ENCODE results near the gene DDX51. TPM values are rescaled to one million over a fixed set of nuclear protein-coding genes. Genes with fewer than 3 reads are reported as not detected.

The DDX51 gene
- total and polyA plus RNA-seq, 2 experiments from 2014 or later: 6.8 to 16.1 TPM

DNA sequence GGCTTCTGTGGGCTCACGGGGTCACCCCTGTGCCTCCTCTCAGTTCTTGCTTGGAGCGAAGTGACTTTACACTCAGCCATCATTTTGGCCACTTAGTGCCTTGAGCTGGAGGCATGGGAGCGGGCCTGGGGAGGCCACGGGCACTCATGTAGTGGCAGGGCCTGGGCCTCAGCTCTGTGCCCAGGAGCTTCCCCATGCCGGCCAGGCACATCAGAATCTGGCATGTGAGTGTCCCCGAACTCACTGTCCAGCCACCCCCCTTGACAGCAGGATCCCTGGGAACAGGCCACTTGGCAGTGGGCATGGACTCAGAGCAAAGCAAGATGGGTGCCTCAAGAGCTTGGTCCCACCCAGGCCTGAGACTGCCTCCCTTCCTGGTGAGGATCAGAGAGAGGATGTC lies 29.5 kb downstream of the DDX51 start:
- Histone ChIP-seq H3K4me1 (ENCODE audit: insufficient read depth) (no peaks in the 10 kb centered on the region), H4K20me1 (ENCODE audit: insufficient read depth, poor library complexity, severe bottlenecking) (no peaks in the 10 kb centered on the region), H3K9me3 (ENCODE audit: low read depth) (no peaks in the 10 kb centered on the region), H3K27me3 (no peaks in the 10 kb centered on the region), H2AFZ (no peak overlapping the region), H3K79me2 (no peaks in the 10 kb centered on the region), H3K36me3 (replicated peaks; ENCODE audit: insufficient read depth, low read depth) (no peaks in the 10 kb centered on the region), H3K27ac (no peak overlapping the region), H3K4me2 (no peak overlapping the region), H3K4me3 (no peak overlapping the region), H3K9me2 (replicated peaks; ENCODE audit: insufficient read depth) (no peaks in the 10 kb centered on the region)
- WGBS (ENCODE audit: low lambda C conversion rate, missing lambda C conversion rate): 96% methylated on average over 6 of the region's 6 CpGs
- TF ChIP-seq, protein P1, sequence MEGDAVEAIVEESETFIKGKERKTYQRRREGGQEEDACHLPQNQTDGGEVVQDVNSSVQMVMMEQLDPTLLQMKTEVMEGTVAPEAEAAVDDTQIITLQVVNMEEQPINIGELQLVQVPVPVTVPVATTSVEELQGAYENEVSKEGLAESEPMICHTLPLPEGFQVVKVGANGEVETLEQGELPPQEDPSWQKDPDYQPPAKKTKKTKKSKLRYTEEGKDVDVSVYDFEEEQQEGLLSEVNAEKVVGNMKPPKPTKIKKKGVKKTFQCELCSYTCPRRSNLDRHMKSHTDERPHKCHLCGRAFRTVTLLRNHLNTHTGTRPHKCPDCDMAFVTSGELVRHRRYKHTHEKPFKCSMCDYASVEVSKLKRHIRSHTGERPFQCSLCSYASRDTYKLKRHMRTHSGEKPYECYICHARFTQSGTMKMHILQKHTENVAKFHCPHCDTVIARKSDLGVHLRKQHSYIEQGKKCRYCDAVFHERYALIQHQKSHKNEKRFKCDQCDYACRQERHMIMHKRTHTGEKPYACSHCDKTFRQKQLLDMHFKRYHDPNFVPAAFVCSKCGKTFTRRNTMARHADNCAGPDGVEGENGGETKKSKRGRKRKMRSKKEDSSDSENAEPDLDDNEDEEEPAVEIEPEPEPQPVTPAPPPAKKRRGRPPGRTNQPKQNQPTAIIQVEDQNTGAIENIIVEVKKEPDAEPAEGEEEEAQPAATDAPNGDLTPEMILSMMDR (IDR thresholded peaks at IDR 0.05; ENCODE audit: poor library complexity): no peak
- TF ChIP-seq EZH2phosphoT487 (IDR thresholded peaks at IDR 0.05; ENCODE audit: low read depth, severe bottlenecking, unreplicated experiment) (no peak), EZH2 (IDR thresholded peaks at IDR 0.05; ENCODE audit: borderline replicate concordance) (no peak)
- DNase-seq (ENCODE audit: low spot score): no peak

DNA sequence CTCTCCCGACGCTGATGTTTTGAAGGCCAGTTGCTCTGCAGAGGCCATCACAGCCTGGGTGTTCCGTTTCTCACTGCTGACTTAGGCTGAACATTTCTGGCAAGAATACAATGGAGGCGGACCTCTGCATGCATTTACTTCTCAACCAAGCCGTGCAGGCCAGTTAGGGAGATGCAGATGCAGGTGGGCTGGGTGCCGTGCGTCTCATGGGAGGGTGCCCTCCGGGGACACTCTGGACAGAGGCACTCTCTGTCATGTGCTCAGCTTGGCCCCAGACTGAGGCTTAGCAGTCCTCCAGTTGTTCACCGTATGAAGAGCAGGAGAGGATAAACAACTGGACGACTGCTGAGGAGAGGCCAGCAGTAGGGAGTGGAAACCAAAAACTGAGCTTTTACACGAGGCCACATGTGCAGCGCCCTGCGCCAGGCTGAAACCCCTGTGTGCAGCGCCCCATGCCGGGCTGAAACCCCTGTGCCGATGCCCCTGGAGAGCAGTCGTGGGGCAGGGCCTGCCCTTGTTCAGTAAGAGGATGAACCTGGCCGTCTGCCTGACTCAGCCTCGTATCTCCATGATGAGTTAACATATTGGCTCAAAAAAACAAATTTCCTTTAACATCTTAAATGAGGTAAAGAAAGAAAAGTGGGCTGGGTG lies 32.3 kb downstream of the DDX51 start:
- no peaks in the 10 kb centered on the region for H3K9me2 ChIP-seq (replicated peaks; ENCODE audit: insufficient read depth)
- H3K4me1 ChIP-seq (ENCODE audit: insufficient read depth): no peaks in the 10 kb centered on the region
- no peaks in the 10 kb centered on the region for H3K79me2 ChIP-seq
- no peaks in the 10 kb centered on the region for H3K9me3 ChIP-seq (ENCODE audit: low read depth)
- DNase-seq (ENCODE audit: low spot score): no peak
- WGBS (ENCODE audit: low lambda C conversion rate, missing lambda C conversion rate): 95% methylated on average over 19 of the region's 19 CpGs
- H3K27me3 ChIP-seq: no peaks in the 10 kb centered on the region
- no peaks in the 10 kb centered on the region for H4K20me1 ChIP-seq (ENCODE audit: insufficient read depth, poor library complexity, severe bottlenecking)
- no peak overlapping the region for H3K4me3 ChIP-seq
- H3K27ac ChIP-seq: no peak overlapping the region
- no peak overlapping the region for H3K4me2 ChIP-seq
- no peak for TF ChIP-seq EZH2phosphoT487 (IDR thresholded peaks at IDR 0.05; ENCODE audit: low read depth, severe bottlenecking, unreplicated experiment)
- TF ChIP-seq, protein P1 (IDR thresholded peaks at IDR 0.05; ENCODE audit: poor library complexity): no peak
- no peak for TF ChIP-seq EZH2 (IDR thresholded peaks at IDR 0.05; ENCODE audit: borderline replicate concordance)
- H3K36me3 ChIP-seq (replicated peaks; ENCODE audit: insufficient read depth, low read depth): no peaks in the 10 kb centered on the region
- no peak overlapping the region for H2AFZ ChIP-seq

DNA sequence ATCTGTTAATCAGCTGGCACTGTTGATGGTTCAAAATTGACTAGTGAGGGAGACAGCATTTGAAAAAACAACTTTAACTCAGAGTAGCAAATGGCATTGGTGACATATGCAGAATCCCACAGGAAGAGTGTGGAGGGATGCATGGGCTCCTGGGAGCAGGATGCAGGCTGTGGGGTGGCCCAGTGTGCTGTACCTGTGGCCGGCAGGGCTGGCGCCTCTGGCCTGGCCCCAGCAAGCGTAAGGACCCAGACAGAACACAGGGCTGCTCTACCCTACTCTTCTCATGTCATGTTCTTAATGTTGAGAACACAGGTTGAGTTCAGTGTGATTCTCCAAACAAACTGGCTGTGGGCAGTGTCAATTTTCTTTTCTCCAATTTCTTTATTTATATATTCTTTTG lies 33.4 kb downstream of the DDX51 start:
- no peak for DNase-seq (ENCODE audit: low spot score)
- Histone ChIP-seq H3K9me2 (replicated peaks; ENCODE audit: insufficient read depth) (no peaks in the 10 kb centered on the region), H3K79me2 (no peaks in the 10 kb centered on the region), H3K4me2 (no peak overlapping the region), H4K20me1 (ENCODE audit: insufficient read depth, poor library complexity, severe bottlenecking) (no peaks in the 10 kb centered on the region), H3K9me3 (ENCODE audit: low read depth) (no peaks in the 10 kb centered on the region), H3K27ac (no peak overlapping the region), H3K4me3 (no peak overlapping the region), H3K36me3 (replicated peaks; ENCODE audit: insufficient read depth, low read depth) (no peaks in the 10 kb centered on the region), H2AFZ (no peak overlapping the region), H3K4me1 (ENCODE audit: insufficient read depth) (no peaks in the 10 kb centered on the region), H3K27me3 (no peaks in the 10 kb centered on the region)
- TF ChIP-seq EZH2phosphoT487 (IDR thresholded peaks at IDR 0.05; ENCODE audit: low read depth, severe bottlenecking, unreplicated experiment) (no peak), EZH2 (IDR thresholded peaks at IDR 0.05; ENCODE audit: borderline replicate concordance) (no peak)
- TF ChIP-seq, protein P1 (IDR thresholded peaks at IDR 0.05; ENCODE audit: poor library complexity): no peak
- 95% methylated on average over 3 of the region's 3 CpGs for WGBS (ENCODE audit: low lambda C conversion rate, missing lambda C conversion rate)

All from hepatocyte (in vitro differentiated cells).